Skeletal muscle satellite cell (primary cell): ENCODE results near the gene ITPRIPL2. TPM values are rescaled to one million over a fixed set of nuclear protein-coding genes. Genes with fewer than 3 reads are reported as not detected.

Experiments
- H3K27me3 ChIP-seq: 2 replicates; pipeline ENCODE4 v1.7.0; 2013; ENCODE audit warnings: low read length; ENCODE audit not compliant: control insufficient read depth, insufficient read depth
- H3K36me3 ChIP-seq: 2 replicates; pipeline ENCODE4 v1.7.0; 2013; ENCODE audit warnings: mild to moderate bottlenecking, control low read depth, low read length; ENCODE audit not compliant: insufficient read depth
- H3K4me1 ChIP-seq: 2 replicates; pipeline ENCODE4 v1.7.0; 2013; ENCODE audit warnings: low read length; ENCODE audit not compliant: control insufficient read depth, insufficient read depth
- H3K4me2 ChIP-seq: 2 replicates; pipeline ENCODE4 v1.7.0; 2013; ENCODE audit warnings: mild to moderate bottlenecking, low read length
- H3K4me3 ChIP-seq: 2 replicates; pipeline ENCODE4 v1.7.0; 2013; ENCODE audit warnings: low read length
- H3K9ac ChIP-seq: 2 replicates; pipeline ENCODE4 v1.7.0; 2013; ENCODE audit warnings: mild to moderate bottlenecking, low read depth, low read length, moderate library complexity
- H3K9me3 ChIP-seq: replicated peaks from 2 replicates; pipeline ENCODE4 v1.7.0; 2013; ENCODE audit warnings: mild to moderate bottlenecking, control low read depth, low read length
- total RNA-seq: library from RNA; depleted of rRNA; stranded (reverse); fragments of >200 nt; gene quantifications from 2 replicates; pipeline ENCODE4 v1.2.3, GENCODE V29; 2012; rRNA removed

Gene ITPRIPL2
- 58.1 and 59.6 TPM in 2 replicates for total RNA-seq

DNA sequence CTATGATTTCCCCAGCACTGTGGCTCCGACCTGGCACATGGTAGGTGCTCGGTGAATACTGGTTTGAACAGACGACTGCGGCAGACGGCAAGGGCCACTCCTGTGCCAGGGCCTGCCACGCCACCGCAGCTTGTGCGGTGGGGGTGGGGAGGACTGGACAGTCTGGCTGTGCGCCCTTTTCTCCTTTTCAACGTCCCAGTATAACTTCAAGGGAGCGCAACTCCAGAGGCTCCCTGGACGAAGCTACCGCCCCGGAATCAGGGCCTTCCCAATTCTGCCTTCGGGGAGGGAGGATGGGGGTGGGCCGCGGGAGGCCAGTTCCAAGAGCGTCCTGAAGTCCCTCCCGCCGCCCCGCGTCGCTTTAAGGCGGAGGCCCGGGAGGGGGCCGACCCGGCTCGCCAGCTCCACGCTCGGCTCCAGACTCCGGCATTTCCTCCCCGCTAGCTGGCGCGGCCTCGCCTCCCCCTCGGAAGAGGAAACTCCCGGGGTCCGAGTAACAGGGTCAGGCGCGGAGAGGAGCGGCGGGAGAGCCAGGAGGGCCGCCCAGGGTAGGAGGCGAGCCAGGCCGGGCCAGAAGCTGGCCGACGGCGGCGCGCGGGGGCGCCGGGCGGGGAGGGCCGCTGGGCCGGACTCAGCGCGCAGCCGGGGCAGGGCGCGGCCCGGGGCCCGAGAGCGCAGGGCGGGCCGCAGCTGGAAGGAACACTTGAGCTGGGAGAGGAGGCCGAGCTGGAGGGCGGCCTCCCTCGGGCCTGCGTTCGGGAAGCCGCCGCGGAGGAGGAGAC, at the start of gene ITPRIPL2:
TSS of gene ITPRIPL2 (plus strand) at position 388 of the 782 bp plus-strand sequence. CDS start 498 bp downstream, outside the sequence.
- Histone ChIP-seq H3K4me3 (peak within 1 kb of the TSS; percentile 93), H3K4me1 (peaks cover 52% of the 10 kb centered on the region), H3K36me3 (peaks cover 26% of the 10 kb centered on the region), H3K9me3 (no peaks in the 10 kb centered on the region), H3K27me3 (no peaks in the 10 kb centered on the region), H3K9ac (peak within 1 kb of the TSS; percentile 97), H3K4me2 (peak within 1 kb of the TSS; percentile 98)

DNA sequence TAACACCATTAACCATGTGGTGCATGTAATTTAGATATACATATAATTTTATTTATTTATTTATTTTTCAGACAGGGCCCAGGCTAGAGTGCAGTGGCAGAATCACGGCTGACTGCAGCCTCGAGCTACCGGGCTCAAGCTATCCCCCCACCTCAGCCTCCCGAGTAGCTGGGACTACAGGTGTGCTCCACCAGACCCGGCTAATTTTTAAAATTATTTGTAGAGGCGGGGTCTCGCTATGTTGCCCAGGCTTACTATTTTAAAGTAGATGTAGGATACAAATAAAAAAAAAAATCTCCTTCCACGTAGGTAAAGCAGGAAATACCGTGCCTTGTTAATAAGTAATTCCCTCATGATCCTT, 46.8 kb upstream of the ITPRIPL2 start:
- Histone ChIP-seq H3K4me2 (peak overlapping the region; percentile 45), H3K4me1 (peaks cover 8% of the 10 kb centered on the region), H3K4me3 (peak overlapping the region; percentile 27), H3K36me3 (no peaks in the 10 kb centered on the region), H3K9me3 (no peaks in the 10 kb centered on the region), H3K9ac (peak overlapping the region; percentile 51), H3K27me3 (no peaks in the 10 kb centered on the region)

- Histone ChIP-seq H3K4me2 (peak within 1 kb of the TSS; percentile 83), H3K27me3 (no peaks in the 10 kb centered on the region), H3K4me1 (peaks cover 8% of the 10 kb centered on the region), H3K9me3 (no peaks in the 10 kb centered on the region), H3K36me3 (no peaks in the 10 kb centered on the region), H3K4me3 (peak within 1 kb of the TSS; percentile 83), H3K9ac (peak within 1 kb of the TSS; percentile 98)
Measured at GRCh38 chr16:19067349-19068236, 46.2 kb upstream of the ITPRIPL2 start, which contains the start of gene COQ7. COQ7 (plus strand) TSS chr16:19067614; CDS start chr16:19067665, 51 bp downstream.

GRCh38 chr16:19068237-19068815, 45.4 kb upstream of the ITPRIPL2 start:
- H3K27me3 ChIP-seq: no peaks in the 10 kb centered on the region
- peak overlapping the region; percentile 83 for H3K4me2 ChIP-seq
- peaks cover 1% of the 10 kb centered on the region for H3K36me3 ChIP-seq
- peaks cover 8% of the 10 kb centered on the region for H3K4me1 ChIP-seq
- H3K9me3 ChIP-seq: no peaks in the 10 kb centered on the region
- H3K4me3 ChIP-seq: peak overlapping the region; percentile 83
- peak overlapping the region; percentile 98 for H3K9ac ChIP-seq

DNA sequence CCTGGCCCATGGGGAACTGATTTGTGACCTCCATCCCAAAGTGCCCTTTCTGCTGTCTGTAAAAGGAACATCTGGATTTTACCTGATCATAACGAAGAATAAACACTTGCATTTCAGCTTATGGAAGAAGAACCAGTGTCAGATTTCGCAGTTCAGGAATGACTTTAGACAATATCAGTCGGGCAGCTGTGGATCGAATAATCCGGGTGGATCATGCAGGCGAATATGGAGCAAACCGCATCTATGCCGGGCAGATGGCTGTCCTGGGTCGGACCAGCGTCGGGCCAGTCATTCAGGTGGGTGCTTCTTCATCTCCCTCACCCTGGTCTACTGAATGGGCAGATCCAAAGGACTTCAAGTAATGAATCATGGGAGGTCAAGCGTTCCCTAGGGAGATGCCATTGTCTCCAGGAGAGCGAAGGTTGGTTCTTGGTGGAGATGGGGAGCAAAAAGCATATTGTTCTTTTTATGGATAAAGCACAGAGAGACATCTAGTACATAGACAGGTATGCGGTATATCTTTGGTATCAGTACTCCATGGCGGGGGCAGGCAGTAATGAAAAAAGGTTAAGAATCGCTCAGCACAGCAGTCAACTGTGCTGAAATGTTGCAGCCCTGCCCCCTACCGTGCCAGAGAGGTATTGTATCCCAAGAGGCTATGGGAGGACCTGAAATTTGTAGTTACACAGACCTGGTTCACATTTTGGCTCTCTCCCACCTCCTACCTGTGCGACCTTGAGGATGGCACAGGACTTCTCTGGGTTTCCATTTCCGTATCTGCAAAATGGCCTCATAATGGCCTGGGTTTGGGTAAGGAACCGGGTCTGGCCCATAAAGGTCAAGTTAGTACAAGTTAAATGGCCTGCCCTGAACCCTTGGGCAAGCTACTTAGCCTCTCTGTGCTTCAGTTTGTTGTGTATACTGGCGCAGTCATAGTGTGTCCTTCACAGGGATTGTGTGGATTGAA, 41.7 kb upstream of the ITPRIPL2 start:
- no peak overlapping the region for H3K4me2 ChIP-seq
- no peak overlapping the region for H3K4me3 ChIP-seq
- peaks cover 8% of the 10 kb centered on the region for H3K4me1 ChIP-seq
- H3K27me3 ChIP-seq: no peaks in the 10 kb centered on the region
- no peak overlapping the region for H3K9ac ChIP-seq
- H3K36me3 ChIP-seq: peaks cover 14% of the 10 kb centered on the region
- H3K9me3 ChIP-seq: no peaks in the 10 kb centered on the region

DNA sequence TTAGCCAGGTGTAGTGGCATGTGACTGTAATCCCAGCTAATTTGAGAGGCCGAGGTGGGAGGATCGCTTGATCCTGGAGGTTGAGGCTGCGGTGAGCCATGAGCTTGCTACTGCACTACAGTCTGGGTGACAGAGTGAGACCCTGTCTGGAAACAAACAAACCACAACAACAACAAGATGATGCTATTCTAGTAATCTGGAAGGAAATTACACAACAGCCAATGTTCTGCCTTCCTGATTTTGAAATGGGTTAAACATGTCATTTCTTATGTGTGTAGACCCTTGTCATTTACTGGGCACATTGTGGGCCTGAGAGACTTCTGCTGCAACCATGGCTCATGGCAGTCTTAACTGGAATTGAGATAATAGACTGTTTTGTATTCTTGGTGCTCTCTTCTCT, 40.4 kb upstream of the ITPRIPL2 start:
- Histone ChIP-seq H3K27me3 (no peaks in the 10 kb centered on the region), H3K9ac (no peak overlapping the region), H3K4me1 (peaks cover 8% of the 10 kb centered on the region), H3K36me3 (peaks cover 17% of the 10 kb centered on the region), H3K4me3 (no peak overlapping the region), H3K9me3 (no peaks in the 10 kb centered on the region), H3K4me2 (no peak overlapping the region)

- Histone ChIP-seq H3K9ac (no peak overlapping the region), H3K4me3 (no peak overlapping the region), H3K36me3 (peaks cover 21% of the 10 kb centered on the region), H3K9me3 (no peaks in the 10 kb centered on the region), H3K4me2 (no peak overlapping the region), H3K4me1 (peaks cover 3% of the 10 kb centered on the region), H3K27me3 (no peaks in the 10 kb centered on the region)
Measured at GRCh38 chr16:19073863-19074262, 39.9 kb upstream of the ITPRIPL2 start.

- Histone ChIP-seq H3K4me3 (no peak overlapping the region), H3K9ac (no peak overlapping the region), H3K4me1 (no peaks in the 10 kb centered on the region), H3K27me3 (no peaks in the 10 kb centered on the region), H3K4me2 (no peak overlapping the region), H3K36me3 (peaks cover 21% of the 10 kb centered on the region), H3K9me3 (no peaks in the 10 kb centered on the region)
Measured at GRCh38 chr16:19075511-19075910, 38.3 kb upstream of the ITPRIPL2 start.

DNA sequence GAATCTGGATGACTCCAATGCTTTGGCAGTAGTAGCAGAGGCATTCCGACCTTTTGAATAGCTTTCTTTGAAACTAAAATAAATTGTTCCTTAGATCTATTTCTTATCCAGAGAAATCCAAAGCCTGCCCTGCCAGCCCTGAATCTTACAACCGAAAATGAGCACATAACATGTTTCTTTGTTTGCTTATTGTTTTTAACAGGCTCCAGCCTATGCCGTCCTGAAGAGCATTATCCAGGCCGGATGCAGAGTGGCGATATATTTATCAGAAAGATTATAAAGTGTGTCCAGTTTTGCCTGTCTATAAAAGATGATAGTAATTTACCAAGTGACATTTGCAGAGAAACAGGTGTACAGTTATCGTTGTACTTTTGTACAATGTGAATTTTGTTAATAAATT, 35.9 kb upstream of the ITPRIPL2 start:
- Histone ChIP-seq H3K9me3 (no peaks in the 10 kb centered on the region), H3K4me1 (no peaks in the 10 kb centered on the region), H3K36me3 (peaks cover 21% of the 10 kb centered on the region), H3K4me3 (no peak overlapping the region), H3K4me2 (no peak overlapping the region), H3K27me3 (no peaks in the 10 kb centered on the region), H3K9ac (no peak overlapping the region)

- H3K4me3 ChIP-seq: no peak overlapping the region
- H3K27me3 ChIP-seq: no peaks in the 10 kb centered on the region
- H3K4me1 ChIP-seq: peaks cover 10% of the 10 kb centered on the region
- no peaks in the 10 kb centered on the region for H3K9me3 ChIP-seq
- H3K4me2 ChIP-seq: no peak overlapping the region
- H3K9ac ChIP-seq: no peak overlapping the region
- peaks cover 3% of the 10 kb centered on the region for H3K36me3 ChIP-seq
Measured at GRCh38 chr16:19083670-19084069, 30.1 kb upstream of the ITPRIPL2 start.
